ENCODE measurements around the gene RPP25L. TPM values are rescaled to one million over a fixed set of nuclear protein-coding genes. Genes with fewer than 3 reads are reported as not detected.

The RPP25L gene
- total and polyA plus RNA-seq, 2 of the 4 experiments (the other 2 are of a cell fraction): 20.4 to 26.3 TPM

- H3K18ac ChIP-seq (ENCODE audit: low read depth, low read length): no peak overlapping the region
- H4K20me1 ChIP-seq (ENCODE audit: insufficient read depth, low read length): peaks cover 5% of the 10 kb centered on the region; the same call in 1 of the 2 replicates
- no peak overlapping the region for H3K4me2 ChIP-seq (ENCODE audit: low read depth, low read length)
- H2BK5ac ChIP-seq (ENCODE audit: low read depth, low read length, poor library complexity, severe bottlenecking): no peak overlapping the region
- H3K79me1 ChIP-seq (ENCODE audit: low read depth in 1 of 2, low read length in 2 of 2): peaks cover 2 to 9% of the 10 kb centered on the region in 2 experiments; a peak in 3 of 4 replicates
- no peak overlapping the region for H4K8ac ChIP-seq (ENCODE audit: low read depth in 2 of 2, low read length in 2 of 2)
- no peak overlapping the region for H2AFZ ChIP-seq (replicated peaks; ENCODE audit: low read length, poor library complexity)
- no peak overlapping the region for H3K4ac ChIP-seq (ENCODE audit: low read depth, low read length)
- no peak overlapping the region for H4K5ac ChIP-seq (ENCODE audit: low read depth, low read length)
- DNase-seq (no peak), ATAC-seq (ENCODE audit: low read depth) (no peak)
- no peak overlapping the region for H3K23ac ChIP-seq (ENCODE audit: low read depth, low read length)
- H3K27ac ChIP-seq (ENCODE audit: insufficient read depth, low read length): no peak overlapping the region
- no peak overlapping the region for H2BK15ac ChIP-seq (ENCODE audit: low read depth, low read length)
- peaks cover 3% of the 10 kb centered on the region; the same call in 1 of the 2 replicates for H3K4me1 ChIP-seq (ENCODE audit: control insufficient read depth, insufficient read depth, low read length)
- no peak overlapping the region for H2BK20ac ChIP-seq (ENCODE audit: low read depth, low read length)
- ChIA-PET CTCF (no interaction called here), POLR2A (ENCODE audit: unreplicated experiment) (no interaction called here)
- dilution Hi-C loops (cut with HindIII; ENCODE audit: low sequenced_read_pairs, unreplicated experiment) (no loop called here), intact Hi-C loops (cut with micrococcal nuclease) (no loop called here), in situ Hi-C loops (cut with MboI; ENCODE audit: low sequenced_read_pairs) (loop anchor here (10.0 kb wide), 1 partner anchor 171 kb away; no protein-coding TSS in a partner anchor)
- no peak overlapping the region for H2AK9ac ChIP-seq (replicated peaks; ENCODE audit: low read depth, low read length, poor library complexity)
- H3K36me3 ChIP-seq (ENCODE audit: control insufficient read depth, insufficient read depth, low read length): peaks cover 3% of the 10 kb centered on the region; the same call in 1 of the 2 replicates
- BruUV-seq (replicated peaks): no TSS peak
- no peak overlapping the region for H3K4me3 ChIP-seq (ENCODE audit: insufficient read depth, low read depth, low read length)
- H3K9me1 ChIP-seq (ENCODE audit: insufficient read depth, low read length): peaks cover 10% of the 10 kb centered on the region
- H3K9ac ChIP-seq (ENCODE audit: low read depth, low read length): no peak overlapping the region
- H2AK5ac ChIP-seq (ENCODE audit: low read depth, low read length): no peak overlapping the region
- H4K91ac ChIP-seq (ENCODE audit: insufficient read depth, low read depth, low read length): no peak overlapping the region
- H2BK120ac ChIP-seq (ENCODE audit: low read depth, low read length): no peak overlapping the region
- no peak overlapping the region for H3K14ac ChIP-seq (replicated peaks; ENCODE audit: low read depth, low read length)
- H3K56ac ChIP-seq (ENCODE audit: extremely low read depth, insufficient read depth, low read length): no peak overlapping the region
- H3K27me3 ChIP-seq (ENCODE audit: control insufficient read depth, insufficient read depth, low read length): peaks cover 31% of the 10 kb centered on the region
- TF ChIP-seq USF2 (IDR thresholded peaks at IDR 0.05; ENCODE audit: low read depth, low read length): no peak
- TF ChIP-seq RFX5 (IDR thresholded peaks at IDR 0.05; ENCODE audit: low read depth, low read length): no peak
- no peak for TF ChIP-seq MAZ (IDR thresholded peaks at IDR 0.05; ENCODE audit: borderline replicate concordance, low read depth, low read length)
- no peak for TF ChIP-seq FOS (IDR thresholded peaks at IDR 0.05; ENCODE audit: low read depth, low read length)
- no peak for TF ChIP-seq RAD21 (IDR thresholded peaks at IDR 0.05; ENCODE audit: low read length)
- no peak for TF ChIP-seq MXI1 (IDR thresholded peaks at IDR 0.05; ENCODE audit: borderline replicate concordance, low read depth, low read length)
- no peak for TF ChIP-seq NFE2L2 (IDR thresholded peaks at IDR 0.05; ENCODE audit: low read depth, low read length)
- TF ChIP-seq MAFK (IDR thresholded peaks at IDR 0.05; ENCODE audit: low read depth, low read length): no peak
- no peak for TF ChIP-seq CTCF (conservative IDR thresholded peaks at IDR 0.05; ENCODE audit: low read depth, low read length)
- TF ChIP-seq SMC3 (IDR thresholded peaks at IDR 0.05; ENCODE audit: low read depth, low read length): no peak
- H3K9me3 ChIP-seq (ENCODE audit: control insufficient read depth, insufficient read depth, low read length): no peaks in the 10 kb centered on the region
These were observed 5.7 kb downstream of the RPP25L start for GRCh38 chr9:34606190-34606589.

All from IMR-90 (cell line).